GM12878 (cell line): Measurements from ENCODE around the gene BAZ1B. TPM values are rescaled to one million over a fixed set of nuclear protein-coding genes. Genes with fewer than 3 reads are reported as not detected.

ENCODE experiments used
- ATF2 ChIP-seq: IDR thresholded peaks from 2 replicates; pipeline ENCODE4 v1.6.1; 2012; ENCODE audit warnings: low read length, inconsistent platforms
- E2F8 ChIP-seq: fragments of 450-650 bp; IDR thresholded peaks from 2 replicates; pipeline ENCODE4 v1.6.1; 2018; ENCODE audit warnings: mild to moderate bottlenecking, low read depth, moderate library complexity; ENCODE audit not compliant: partially characterized antibody
- EGR1 ChIP-seq, 2 experiments: IDR thresholded peaks; 1 replicate in 1 of 2; 2 replicates in 1 of 2; pipeline ENCODE4 v1.6.1; 2011 to 2012; ENCODE audit warnings: low read depth in 2 of 2, low read length in 2 of 2, borderline replicate concordance in 1 of 2, mild to moderate bottlenecking in 1 of 2, moderate library complexity in 1 of 2
- MLLT1 ChIP-seq: fragments of 450-650 bp; IDR thresholded peaks from 2 replicates; pipeline ENCODE4 v1.6.1; 2016; ENCODE audit warnings: mild to moderate bottlenecking
- NR2C1 ChIP-seq: fragments of 450-650 bp; IDR thresholded peaks from 2 replicates; pipeline ENCODE4 v1.6.1; 2017; ENCODE audit warnings: antibody characterized with exemption, mild to moderate bottlenecking, moderate library complexity
- NR2F1 ChIP-seq: fragments of 450-650 bp; conservative IDR thresholded peaks from 2 replicates; pipeline ENCODE4 v1.6.1; 2017; ENCODE audit warnings: mild to moderate bottlenecking
- SIN3A ChIP-seq: IDR thresholded peaks from 2 replicates; pipeline ENCODE4 v1.6.1; 2012; ENCODE audit warnings: low read depth, low read length, improper control_type of control experiment
- STAT3 ChIP-seq: IDR thresholded peaks from 2 replicates; pipeline ENCODE4 v1.6.1; 2011; ENCODE audit warnings: low read depth, low read length, improper control_type of control experiment
- TARDBP ChIP-seq: IDR thresholded peaks from 2 replicates; pipeline ENCODE4 v1.6.1; 2016; ENCODE audit warnings: borderline replicate concordance
- TCF12 ChIP-seq: IDR thresholded peaks from 2 replicates; pipeline ENCODE4 v1.6.1; 2011; ENCODE audit warnings: low read depth, mild to moderate bottlenecking, low read length
- polyA plus RNA-seq, 11 experiments: library from polyadenylated mRNA; depleted of rRNA in 4 of 11; unstranded in 6 of 11; stranded (reverse) in 5 of 11; fragments of >200 nt; fragmentation: Nextera tagmentation in 4 of 11; fragmentation: Illumina TruSeq in 1 of 11; extraction: Ambion mirVana in 4 of 11; extraction: Trizol in 1 of 11; gene quantifications; 1 replicate in 1 of 11; 2 replicates in 10 of 11; pipeline versions ENCODE4 v1.2.1 to v1.2.3, GENCODE V29; 2011 to 2016; ENCODE audit warnings: inconsistent platforms in 2 of 11, missing spikeins in 2 of 11, low read depth in 1 of 11
- small RNA-seq: library from RNA; depleted of rRNA; stranded (forward); fragments of <200 nt; gene quantifications from one replicate; pipeline ENCODE3, GENCODE V24; 2014
- total RNA-seq, 4 experiments: library from RNA; depleted of rRNA in 3 of 4; stranded (reverse); fragments of >200 nt in 3 of 4; fragmentation: Illumina TruSeq in 1 of 4; extraction: Trizol in 1 of 4; gene quantifications; 2 replicates each; pipeline versions ENCODE4 v1.2.1 to v1.2.3, GENCODE V29; 2013 to 2021

BAZ1B gene
- total and polyA plus RNA-seq, 10 of the 15 experiments (the other 5 are each of a cell fraction or from before 2014, with no cell fraction given): 14.0 to 77.4 (median 36.2) TPM

GRCh38 chr7:73391396-73391795, 130.7 kb downstream of the BAZ1B start (continued):
- TF ChIP-seq ATF2 (no peak), E2F8 (no peak), TARDBP (no peak), TCF12 (no peak), MLLT1 (no peak), STAT3 (no peak), SIN3A (no peak), NR2F1 (no peak), EGR1 (IDR thresholded peaks at IDR 0.05; ENCODE audit: borderline replicate concordance in 1 of 2, low read depth in 2 of 2, low read length in 2 of 2) (no peak), NR2C1 (no peak)
- TF ChIP-seq, all 136 proteins: peak for 0

Small RNA genes within 50 kb of the gene (small RNA-seq; reads per million reads assigned to genes)
- not detected for gene RF00019
- gene RNU6-1198P: not detected

Other genes with a start within 250 kb of the BAZ1B start
Only the 7 nearest of the 13 such genes appear.
- 0.05 TPM in 1 of 2 replicates, not detected in the other for gene FZD9, start 88.5 kb downstream of the BAZ1B start, total RNA-seq (2014; rRNA removed)
- not detected in 2 replicates for gene FZD9, start 88.5 kb downstream of the BAZ1B start, total RNA-seq (2014; rRNA removed; fragmentation: Illumina TruSeq; extraction: Trizol)
- not detected in 2 replicates for gene FZD9, start 88.5 kb downstream of the BAZ1B start, total RNA-seq (2021)
- gene FZD9, start 88.5 kb downstream of the BAZ1B start, polyA plus RNA-seq (2011; rRNA removed): not detected in 2 replicates
- gene FZD9, start 88.5 kb downstream of the BAZ1B start, polyA plus RNA-seq (2014; fragmentation: Illumina TruSeq; extraction: Trizol): 0.03 TPM in 1 of 2 replicates, not detected in the other
- gene FZD9, start 88.5 kb downstream of the BAZ1B start, polyA plus RNA-seq (2014; fragmentation: Nextera tagmentation; extraction: Ambion mirVana): not detected
- 0.05 TPM in 1 of 2 replicates, not detected in the other for gene FZD9, start 88.5 kb downstream of the BAZ1B start, polyA plus RNA-seq (2014; rRNA removed)
- not detected for gene FZD9, start 88.5 kb downstream of the BAZ1B start, polyA plus RNA-seq (2016; fragmentation: Nextera tagmentation; extraction: Ambion mirVana)
- 20.7 and 24.2 TPM in 2 replicates for gene BCL7B, start 35.4 kb upstream of the BAZ1B start, total RNA-seq (2014; rRNA removed)
- gene BCL7B, start 35.4 kb upstream of the BAZ1B start, total RNA-seq (2014; rRNA removed; fragmentation: Illumina TruSeq; extraction: Trizol): 22.7 and 23.0 TPM in 2 replicates
- gene BCL7B, start 35.4 kb upstream of the BAZ1B start, total RNA-seq (2021): 49.4 and 60.9 TPM in 2 replicates
- 39.3 and 54.1 TPM in 2 replicates for gene BCL7B, start 35.4 kb upstream of the BAZ1B start, polyA plus RNA-seq (2011; rRNA removed)
- gene BCL7B, start 35.4 kb upstream of the BAZ1B start, polyA plus RNA-seq (2014; fragmentation: Illumina TruSeq; extraction: Trizol): 31.6 and 46.3 TPM in 2 replicates
- gene BCL7B, start 35.4 kb upstream of the BAZ1B start, polyA plus RNA-seq (2014; fragmentation: Nextera tagmentation; extraction: Ambion mirVana): 10 to 100 TPM; 10.9 to 21.2 TPM
- gene BCL7B, start 35.4 kb upstream of the BAZ1B start, polyA plus RNA-seq (2014; rRNA removed): 61.3 and 66.0 TPM in 2 replicates
- gene BCL7B, start 35.4 kb upstream of the BAZ1B start, polyA plus RNA-seq (2016; fragmentation: Nextera tagmentation; extraction: Ambion mirVana): 10 to 100 TPM; 61.7 to 61.8 TPM
- 33.3 and 35.3 TPM in 2 replicates for gene TBL2, start 56.3 kb upstream of the BAZ1B start, total RNA-seq (2014; rRNA removed)
- gene TBL2, start 56.3 kb upstream of the BAZ1B start, total RNA-seq (2014; rRNA removed; fragmentation: Illumina TruSeq; extraction: Trizol): 16.6 and 19.0 TPM in 2 replicates
- 28.7 and 31.7 TPM in 2 replicates for gene TBL2, start 56.3 kb upstream of the BAZ1B start, total RNA-seq (2021)
- gene TBL2, start 56.3 kb upstream of the BAZ1B start, polyA plus RNA-seq (2011; rRNA removed): 11.0 and 21.7 TPM in 2 replicates
- 11.6 and 15.3 TPM in 2 replicates for gene TBL2, start 56.3 kb upstream of the BAZ1B start, polyA plus RNA-seq (2014; fragmentation: Illumina TruSeq; extraction: Trizol)
- gene TBL2, start 56.3 kb upstream of the BAZ1B start, polyA plus RNA-seq (2014; fragmentation: Nextera tagmentation; extraction: Ambion mirVana): 1 to 10 TPM; 1.1 to 2.8 TPM
- gene TBL2, start 56.3 kb upstream of the BAZ1B start, polyA plus RNA-seq (2014; rRNA removed): 28.9 and 35.1 TPM in 2 replicates
- gene TBL2, start 56.3 kb upstream of the BAZ1B start, polyA plus RNA-seq (2016; fragmentation: Nextera tagmentation; extraction: Ambion mirVana): 10 to 100 TPM; 40.3 to 49.7 TPM
- gene MLXIPL, start 102.2 kb upstream of the BAZ1B start, total RNA-seq (2014; rRNA removed): not detected in 2 replicates
- not detected in 2 replicates for gene MLXIPL, start 102.2 kb upstream of the BAZ1B start, total RNA-seq (2014; rRNA removed; fragmentation: Illumina TruSeq; extraction: Trizol)
- 0.21 and 0.69 TPM in 2 replicates for gene MLXIPL, start 102.2 kb upstream of the BAZ1B start, total RNA-seq (2021)
- not detected in 2 replicates for gene MLXIPL, start 102.2 kb upstream of the BAZ1B start, polyA plus RNA-seq (2011; rRNA removed)
- not detected in 2 replicates for gene MLXIPL, start 102.2 kb upstream of the BAZ1B start, polyA plus RNA-seq (2014; fragmentation: Illumina TruSeq; extraction: Trizol)
- gene MLXIPL, start 102.2 kb upstream of the BAZ1B start, polyA plus RNA-seq (2014; fragmentation: Nextera tagmentation; extraction: Ambion mirVana): not detected
- gene MLXIPL, start 102.2 kb upstream of the BAZ1B start, polyA plus RNA-seq (2014; rRNA removed): not detected in 2 replicates
- gene MLXIPL, start 102.2 kb upstream of the BAZ1B start, polyA plus RNA-seq (2016; fragmentation: Nextera tagmentation; extraction: Ambion mirVana): not detected
- 0.11 and 0.27 TPM in 2 replicates for gene VPS37D, start 145.5 kb upstream of the BAZ1B start, total RNA-seq (2014; rRNA removed)
- gene VPS37D, start 145.5 kb upstream of the BAZ1B start, total RNA-seq (2014; rRNA removed; fragmentation: Illumina TruSeq; extraction: Trizol): not detected in 2 replicates
- 0.21 and 0.27 TPM in 2 replicates for gene VPS37D, start 145.5 kb upstream of the BAZ1B start, total RNA-seq (2021)
- gene VPS37D, start 145.5 kb upstream of the BAZ1B start, polyA plus RNA-seq (2011; rRNA removed): 0.14 and 0.45 TPM in 2 replicates
- not detected in 2 replicates for gene VPS37D, start 145.5 kb upstream of the BAZ1B start, polyA plus RNA-seq (2014; fragmentation: Illumina TruSeq; extraction: Trizol)
- not detected for gene VPS37D, start 145.5 kb upstream of the BAZ1B start, polyA plus RNA-seq (2014; fragmentation: Nextera tagmentation; extraction: Ambion mirVana)
- 0.10 TPM in 1 of 2 replicates, not detected in the other for gene VPS37D, start 145.5 kb upstream of the BAZ1B start, polyA plus RNA-seq (2014; rRNA removed)
- gene VPS37D, start 145.5 kb upstream of the BAZ1B start, polyA plus RNA-seq (2016; fragmentation: Nextera tagmentation; extraction: Ambion mirVana): not detected
- gene DNAJC30, start 161.2 kb upstream of the BAZ1B start, total RNA-seq (2014; rRNA removed): 9.2 and 11.2 TPM in 2 replicates
- gene DNAJC30, start 161.2 kb upstream of the BAZ1B start, total RNA-seq (2014; rRNA removed; fragmentation: Illumina TruSeq; extraction: Trizol): 4.1 TPM in 2 replicates
- gene DNAJC30, start 161.2 kb upstream of the BAZ1B start, total RNA-seq (2021): 13.4 and 13.5 TPM in 2 replicates
- 4.1 and 4.5 TPM in 2 replicates for gene DNAJC30, start 161.2 kb upstream of the BAZ1B start, polyA plus RNA-seq (2011; rRNA removed)
- gene DNAJC30, start 161.2 kb upstream of the BAZ1B start, polyA plus RNA-seq (2014; fragmentation: Illumina TruSeq; extraction: Trizol): 3.2 and 5.5 TPM in 2 replicates
- gene DNAJC30, start 161.2 kb upstream of the BAZ1B start, polyA plus RNA-seq (2014; fragmentation: Nextera tagmentation; extraction: Ambion mirVana): 1 to 10 TPM; 2.1 to 3.5 TPM
- gene DNAJC30, start 161.2 kb upstream of the BAZ1B start, polyA plus RNA-seq (2014; rRNA removed): 19.0 and 19.2 TPM in 2 replicates
- gene DNAJC30, start 161.2 kb upstream of the BAZ1B start, polyA plus RNA-seq (2016; fragmentation: Nextera tagmentation; extraction: Ambion mirVana): 10 to 100 TPM; 10.3 to 12.4 TPM
- gene BUD23, start 161.3 kb upstream of the BAZ1B start, total RNA-seq (2014; rRNA removed): 75.3 and 82.9 TPM in 2 replicates
- 69.8 and 71.1 TPM in 2 replicates for gene BUD23, start 161.3 kb upstream of the BAZ1B start, total RNA-seq (2014; rRNA removed; fragmentation: Illumina TruSeq; extraction: Trizol)
- 73.7 and 84.9 TPM in 2 replicates for gene BUD23, start 161.3 kb upstream of the BAZ1B start, total RNA-seq (2021)
- gene BUD23, start 161.3 kb upstream of the BAZ1B start, polyA plus RNA-seq (2011; rRNA removed): 98.5 and 114 TPM in 2 replicates
- gene BUD23, start 161.3 kb upstream of the BAZ1B start, polyA plus RNA-seq (2014; fragmentation: Illumina TruSeq; extraction: Trizol): 96.0 and 109 TPM in 2 replicates
- gene BUD23, start 161.3 kb upstream of the BAZ1B start, polyA plus RNA-seq (2014; fragmentation: Nextera tagmentation; extraction: Ambion mirVana): 10 to 100 TPM; 36.4 to 89.9 TPM
- gene BUD23, start 161.3 kb upstream of the BAZ1B start, polyA plus RNA-seq (2014; rRNA removed): 117 and 123 TPM in 2 replicates
- 100 to 1,000 TPM; 137 to 138 TPM for gene BUD23, start 161.3 kb upstream of the BAZ1B start, polyA plus RNA-seq (2016; fragmentation: Nextera tagmentation; extraction: Ambion mirVana)